Neural crest cell (in vitro differentiated cells): Measurements from ENCODE around the gene EGF. TPM values are rescaled to one million over a fixed set of nuclear protein-coding genes. Genes with fewer than 3 reads are reported as not detected.

Experiments used
- DNase-seq: peaks from one replicate; pipeline ENCODE4 v3.0.0; 2021; ENCODE audit warnings: low read depth, mixed read lengths, low spot score
- H3K27ac Mint-ChIP-seq: one replicate; pipeline ENCODE4 v1.8.0; 2021; ENCODE audit warnings: mild to moderate bottlenecking, mixed read lengths; ENCODE audit not compliant: unreplicated experiment
- H3K27me3 Mint-ChIP-seq: 2 replicates; pipeline ENCODE4 v1.8.0; 2021; ENCODE audit warnings: low read depth, mild to moderate bottlenecking, mixed read lengths
- H3K36me3 Mint-ChIP-seq: 2 replicates; pipeline ENCODE4 v1.8.0; 2021; ENCODE audit warnings: low read depth, mild to moderate bottlenecking, mixed read lengths
- H3K4me1 Mint-ChIP-seq: 2 replicates; pipeline ENCODE4 v1.8.0; 2021; ENCODE audit warnings: mixed read lengths
- H3K4me3 Mint-ChIP-seq: one replicate; pipeline ENCODE4 v1.8.0; 2021; ENCODE audit warnings: mild to moderate bottlenecking, mixed read lengths
- H3K9me3 Mint-ChIP-seq: 2 replicates; pipeline ENCODE4 v1.8.0; 2021; ENCODE audit warnings: mixed read lengths
- CTCF ChIP-seq: fragments of 200-600 bp; sonication (generic); conservative IDR thresholded peaks from 2 replicates; pipeline ENCODE4 v1.5.0; 2021; ENCODE audit warnings: antibody characterized with exemption, mild to moderate bottlenecking
- total RNA-seq: library from RNA; stranded (reverse); gene quantifications from 2 replicates; pipeline ENCODE4 v1.2.1, GENCODE V29; 2021

EGF gene
- total RNA-seq, 1 donor from 2014 or later = 0.84 TPM

DNA sequence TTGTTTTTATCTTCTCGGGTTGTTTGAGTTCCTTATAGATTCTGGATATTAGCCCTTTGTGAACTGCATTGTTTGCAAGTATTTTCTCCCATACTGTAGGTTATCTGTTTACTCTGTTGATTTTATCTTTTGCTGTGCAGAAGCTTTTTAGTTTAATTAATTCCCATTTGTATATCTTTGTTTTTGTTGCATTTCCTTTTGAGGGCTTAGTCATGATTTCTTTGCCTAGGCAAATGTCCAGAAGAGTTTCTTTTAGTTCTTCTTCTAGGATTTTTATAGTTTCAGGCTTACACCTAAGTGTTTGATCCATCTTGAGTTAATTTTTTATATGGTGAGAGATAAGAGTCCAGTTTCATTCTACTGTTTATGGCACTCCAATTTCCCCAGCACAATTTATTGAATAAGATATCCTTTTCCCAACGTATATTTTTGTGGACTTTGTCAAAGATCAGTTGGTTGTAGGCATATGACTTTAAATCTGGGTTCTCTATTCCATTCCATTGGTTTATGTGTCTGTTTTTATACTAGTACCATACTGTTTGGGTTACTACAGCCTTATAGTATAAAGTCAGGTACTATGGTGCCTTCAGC, 54.3 kb downstream of the EGF start:
- H3K36me3 Mint-ChIP-seq = no peaks in the 10 kb centered on the region
- no peaks in the 10 kb centered on the region for H3K27me3 Mint-ChIP-seq
- H3K4me3 Mint-ChIP-seq = no peak overlapping the region
- no peak for TF ChIP-seq CTCF
- no peaks in the 10 kb centered on the region for H3K4me1 Mint-ChIP-seq
- no peak overlapping the region for H3K27ac Mint-ChIP-seq
- no peak for DNase-seq
- no peaks in the 10 kb centered on the region for H3K9me3 Mint-ChIP-seq

DNA sequence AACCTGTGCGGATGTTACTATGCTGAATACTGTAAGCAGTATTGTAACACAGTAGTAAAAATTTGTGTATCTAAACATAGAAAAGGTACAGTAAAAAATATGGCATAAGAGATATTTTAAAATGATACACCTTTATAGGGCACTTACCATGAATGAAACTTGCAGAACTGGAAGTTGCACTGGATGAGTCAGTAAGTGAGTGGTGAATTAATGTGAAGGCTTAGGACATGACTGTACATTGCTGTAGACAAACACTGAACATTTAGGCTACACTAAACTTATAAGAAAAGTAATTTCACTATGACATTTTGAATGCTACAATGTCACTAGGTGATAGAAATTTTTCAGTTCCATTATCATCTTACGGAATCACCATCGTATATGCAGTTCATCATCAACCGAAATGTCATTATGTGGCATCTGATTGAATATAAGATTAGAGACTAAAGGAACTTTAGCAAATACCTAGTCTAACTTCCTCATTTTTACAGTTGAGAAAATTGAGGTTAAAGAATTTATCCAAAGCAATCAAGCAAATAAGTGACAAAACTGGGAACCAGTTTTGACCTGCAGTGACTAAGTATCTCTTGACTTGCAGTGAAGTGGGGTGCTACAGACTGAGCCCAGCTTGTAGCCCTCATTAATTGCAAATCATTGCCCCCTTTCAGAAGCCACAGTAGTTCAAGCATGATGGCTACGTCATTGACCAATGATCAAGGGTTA, 55.3 kb downstream of the EGF start:
- no peak overlapping the region for H3K4me3 Mint-ChIP-seq
- no peak for TF ChIP-seq CTCF
- DNase-seq = no peak
- H3K36me3 Mint-ChIP-seq = no peaks in the 10 kb centered on the region
- H3K27ac Mint-ChIP-seq = no peak overlapping the region
- peaks cover 2% of the 10 kb centered on the region for H3K27me3 Mint-ChIP-seq
- H3K4me1 Mint-ChIP-seq = no peaks in the 10 kb centered on the region
- H3K9me3 Mint-ChIP-seq = no peaks in the 10 kb centered on the region

- Mint-ChIP-seq H3K9me3 (no peaks in the 10 kb centered on the region), H3K4me3 (no peak overlapping the region), H3K27ac (no peak overlapping the region), H3K27me3 (peaks cover 8% of the 10 kb centered on the region), H3K36me3 (no peaks in the 10 kb centered on the region), H3K4me1 (no peaks in the 10 kb centered on the region)
- no peak for DNase-seq
- TF ChIP-seq CTCF = no peak
These were observed 56.4 kb downstream of the EGF start for GRCh38 chr4:109969087-109969486.

- Mint-ChIP-seq H3K9me3 (no peaks in the 10 kb centered on the region), H3K36me3 (no peaks in the 10 kb centered on the region), H3K4me1 (no peaks in the 10 kb centered on the region), H3K27me3 (peaks cover 12% of the 10 kb centered on the region), H3K4me3 (no peak overlapping the region), H3K27ac (no peak overlapping the region)
- TF ChIP-seq CTCF = no peak
- no peak for DNase-seq
These were observed 57.2 kb downstream of the EGF start for GRCh38 chr4:109969919-109970318.

- DNase-seq = no peak
- H3K4me3 Mint-ChIP-seq = no peak overlapping the region
- H3K27me3 Mint-ChIP-seq = peaks cover 12% of the 10 kb centered on the region
- H3K4me1 Mint-ChIP-seq = no peaks in the 10 kb centered on the region
- H3K9me3 Mint-ChIP-seq = no peaks in the 10 kb centered on the region
- TF ChIP-seq CTCF = no peak
- no peaks in the 10 kb centered on the region for H3K36me3 Mint-ChIP-seq
- H3K27ac Mint-ChIP-seq = no peak overlapping the region
These were observed 60.3 kb downstream of the EGF start for GRCh38 chr4:109972786-109973528.
